CD8-positive, alpha-beta memory T cell (primary cell): Measurements from ENCODE around the gene GEMIN7. TPM values are rescaled to one million over a fixed set of nuclear protein-coding genes. Genes with fewer than 3 reads are reported as not detected.

Experiments used
- CTCF ChIA-PET: fragments of 350-600 bp; sonication (Branson Sonifier 250); formaldehyde crosslinking; loops from one replicate; lab custom pipeline; 2021; ENCODE audit warnings: antibody characterized with exemption; lab: Charles Lee
- POLR2A ChIA-PET: fragments of 350-600 bp; sonication (Branson Sonifier 250); formaldehyde crosslinking; loops from one replicate; lab custom pipeline; 2021; ENCODE audit warnings: antibody characterized with exemption; lab: Charles Lee
- DNase-seq, 5 donors: peaks; one replicate each; pipeline versions ENCODE4 v3.0.0 to v3.0.0-alpha.2; 2020 to 2022; ENCODE audit warnings: mixed read lengths in 1 of 5
- H3K27ac ChIP-seq: one replicate; pipeline ENCODE4 v1.7.0; 2013; ENCODE audit warnings: low read depth, mild to moderate bottlenecking, low read length, moderate library complexity
- H3K27me3 ChIP-seq: 2 replicates; pipeline ENCODE4 v1.7.0; 2013; ENCODE audit warnings: low read length, mild to moderate bottlenecking; ENCODE audit not compliant: insufficient read depth, poor library complexity, severe bottlenecking
- H3K36me3 ChIP-seq: 2 replicates; pipeline ENCODE4 v1.7.0; 2013; ENCODE audit warnings: mild to moderate bottlenecking, low read length, moderate library complexity; ENCODE audit not compliant: insufficient read depth
- H3K4me1 ChIP-seq: 2 replicates; pipeline ENCODE4 v1.7.0; 2013; ENCODE audit warnings: mild to moderate bottlenecking, low read length, moderate library complexity; ENCODE audit not compliant: insufficient read depth
- H3K4me3 ChIP-seq: 2 replicates; pipeline ENCODE4 v1.7.0; 2013; ENCODE audit warnings: mild to moderate bottlenecking, low read length
- H3K9me3 ChIP-seq: 2 replicates; pipeline ENCODE4 v1.7.0; 2013; ENCODE audit warnings: mild to moderate bottlenecking, low read length
- H3K27ac Mint-ChIP-seq, 8 donors: one replicate each; pipeline ENCODE4 v1.8.0; 2020 to 2021; ENCODE audit warnings: mixed read lengths in 8 of 8, mild to moderate bottlenecking in 6 of 8, inconsistent platforms in 3 of 8, moderate library complexity in 3 of 8
- H3K27me3 Mint-ChIP-seq, 2 donors: one replicate each; pipeline ENCODE4 v1.8.0; 2020 to 2021; ENCODE audit warnings: mixed read lengths in 2 of 2, mild to moderate bottlenecking in 1 of 2, moderate library complexity in 1 of 2
- H3K36me3 Mint-ChIP-seq, 3 donors: one replicate each; pipeline ENCODE4 v1.8.0; 2020 to 2021; ENCODE audit warnings: mixed read lengths in 3 of 3, inconsistent platforms in 1 of 3, mild to moderate bottlenecking in 1 of 3
- H3K4me1 Mint-ChIP-seq, 3 donors: one replicate each; pipeline ENCODE4 v1.8.0; 2020 to 2021; ENCODE audit warnings: mixed read lengths in 3 of 3, inconsistent platforms in 1 of 3, mild to moderate bottlenecking in 1 of 3
- H3K4me3 Mint-ChIP-seq, 7 donors: one replicate each; pipeline ENCODE4 v1.8.0; 2020 to 2021; ENCODE audit warnings: mixed read lengths in 7 of 7, mild to moderate bottlenecking in 6 of 7, moderate library complexity in 4 of 7, inconsistent platforms in 2 of 7
- H3K9me3 Mint-ChIP-seq, 5 donors: one replicate each; pipeline ENCODE4 v1.8.0; 2020 to 2022; ENCODE audit warnings: mixed read lengths in 5 of 5, mild to moderate bottlenecking in 3 of 5, moderate library complexity in 2 of 5, inconsistent platforms in 1 of 5
- polyA plus RNA-seq: library from polyadenylated mRNA; unstranded; fragments of 300-500 nt; fragmentation: Illumina TruSeq; gene quantifications from one replicate; pipeline ENCODE4 v1.2.3, GENCODE V29; 2021
- total RNA-seq, 2 experiments: library from RNA; stranded (reverse); gene quantifications; one replicate each; pipeline ENCODE4 v1.2.3, GENCODE V29; 2021

GEMIN7 gene
- total and polyA plus RNA-seq, 3 experiments from 2014 or later = 51.6 to 93.5 (median 51.6) TPM

- Histone ChIP-seq H3K27me3 (no peaks in the 10 kb centered on the region), H3K4me3 (no peak overlapping the region), H3K27ac (peak overlapping the region; percentile 24), H3K36me3 (no peaks in the 10 kb centered on the region), H3K4me1 (peaks cover 29% of the 10 kb centered on the region), H3K9me3 (no peaks in the 10 kb centered on the region)
- H3K4me3 Mint-ChIP-seq = peak overlapping the region; percentile 56 to 97 (median 68)
- peak overlapping the region; percentile 56 to 95 (median 80) for H3K27ac Mint-ChIP-seq
- CTCF ChIA-PET = interaction anchor here (1.4 to 2.5 kb wide), 3 partner anchors 15 to 124 kb away, joined by 4 to 8 read pairs (median 7); partner anchors contain the start of gene PPP1R37
- DNase-seq = peak in 1 of 5 donors; percentile 12
- peaks cover 28 to 46% (median 33%) of the 10 kb centered on the region in 3 donors for H3K4me1 Mint-ChIP-seq
- peaks cover 0 to 30% (median 1%) of the 10 kb centered on the region in 3 donors for H3K36me3 Mint-ChIP-seq
- POLR2A ChIA-PET = interaction anchor here (1.5 kb wide), 1 partner anchor 18 kb away, joined by 3 read pairs; no protein-coding TSS in a partner anchor
- H3K27me3 Mint-ChIP-seq = no peaks in the 10 kb centered on the region
- H3K9me3 Mint-ChIP-seq = no peaks in the 10 kb centered on the region
Observed at GRCh38 chr19:45074744-45075300, 4.2 kb upstream of the GEMIN7 start.

- no peaks in the 10 kb centered on the region for H3K9me3 ChIP-seq
- DNase-seq = peak in 4 of 5 donors; percentile 17 to 64 (median 36)
- H3K4me1 Mint-ChIP-seq = peaks cover 34 to 52% (median 39%) of the 10 kb centered on the region in 3 donors
- H3K36me3 ChIP-seq = no peaks in the 10 kb centered on the region
- H3K27ac ChIP-seq = peak overlapping the region; percentile 53
- ChIA-PET POLR2A (interaction anchor here (1.5 kb wide), 1 partner anchor 17 kb away, joined by 3 read pairs; no protein-coding TSS in a partner anchor), CTCF (interaction anchor here (1.4 to 2.5 kb wide), 3 partner anchors 16 to 125 kb away, joined by 4 to 8 read pairs (median 7); partner anchors contain the start of gene PPP1R37)
- peaks cover 35% of the 10 kb centered on the region for H3K4me1 ChIP-seq
- no peaks in the 10 kb centered on the region for H3K27me3 Mint-ChIP-seq
- H3K4me3 Mint-ChIP-seq = peak overlapping the region; percentile 78 to 97 (median 84)
- no peaks in the 10 kb centered on the region for H3K9me3 Mint-ChIP-seq
- peak overlapping the region; percentile 63 to 95 (median 90) for H3K27ac Mint-ChIP-seq
- peak overlapping the region; percentile 57 for H3K4me3 ChIP-seq
- no peaks in the 10 kb centered on the region for H3K27me3 ChIP-seq
- peaks cover 0 to 24% (median 1%) of the 10 kb centered on the region in 3 donors for H3K36me3 Mint-ChIP-seq
Observed at GRCh38 chr19:45075301-45076028, 3.6 kb upstream of the GEMIN7 start.

- CTCF ChIA-PET = interaction anchor here (1.6 to 2.5 kb wide), 2 partner anchors 16 to 17 kb away, joined by 7 to 8 read pairs; partner anchors contain the start of gene PPP1R37
- Mint-ChIP-seq H3K27ac (peak within 1 kb of the TSS; percentile 82 to 97 (median 90)), H3K4me1 (peaks cover 39 to 60% (median 45%) of the 10 kb centered on the region in 3 donors), H3K4me3 (peak within 1 kb of the TSS; percentile 78 to 97 (median 84)), H3K9me3 (no peaks in the 10 kb centered on the region), H3K36me3 (peaks cover 0 to 19% (median 1%) of the 10 kb centered on the region in 3 donors), H3K27me3 (no peaks in the 10 kb centered on the region)
- peaks cover 42% of the 10 kb centered on the region for H3K4me1 ChIP-seq
- no peaks in the 10 kb centered on the region for H3K27me3 ChIP-seq
- POLR2A ChIA-PET = no interaction called here
- no peaks in the 10 kb centered on the region for H3K9me3 ChIP-seq
- H3K27ac ChIP-seq = peak within 1 kb of the TSS; percentile 53
- H3K36me3 ChIP-seq = no peaks in the 10 kb centered on the region
- peak within 1 kb of the TSS; percentile 57 for H3K4me3 ChIP-seq
- peak; percentile 70 to 85 (median 75) for DNase-seq
Observed at GRCh38 chr19:45076029-45076850, 2.8 kb upstream of the GEMIN7 start, which contains the start of gene ZNF296. Gene ZNF296 (minus strand): TSS chr19:45076478. CDS start chr19:45076373, 105 bp downstream.

GRCh38 chr19:45076851-45077730 lies 2.0 kb upstream of the GEMIN7 start:
- H3K4me1 Mint-ChIP-seq = peaks cover 47 to 68% (median 54%) of the 10 kb centered on the region in 3 donors
- H3K27ac ChIP-seq = peak overlapping the region; percentile 53
- peak overlapping the region; percentile 57 for H3K4me3 ChIP-seq
- no peaks in the 10 kb centered on the region for H3K9me3 Mint-ChIP-seq
- H3K36me3 Mint-ChIP-seq = peaks cover 3 to 20% (median 5%) of the 10 kb centered on the region in 3 donors
- ChIA-PET CTCF (interaction anchor here (2.5 kb wide), 1 partner anchor 15 kb away, joined by 8 read pairs; the partner anchor contains the start of gene PPP1R37), POLR2A (no interaction called here)
- H3K27me3 ChIP-seq = no peaks in the 10 kb centered on the region
- no peaks in the 10 kb centered on the region for H3K27me3 Mint-ChIP-seq
- peak overlapping the region; percentile 78 to 97 (median 83) for H3K4me3 Mint-ChIP-seq
- no peaks in the 10 kb centered on the region for H3K9me3 ChIP-seq
- peaks cover 42% of the 10 kb centered on the region for H3K4me1 ChIP-seq
- DNase-seq = no peak
- H3K36me3 ChIP-seq = peaks cover 4% of the 10 kb centered on the region
- peak overlapping the region; percentile 82 to 97 (median 90) for H3K27ac Mint-ChIP-seq

- no peaks in the 10 kb centered on the region for H3K9me3 Mint-ChIP-seq
- no peak for DNase-seq
- H3K4me1 ChIP-seq = peaks cover 42% of the 10 kb centered on the region
- POLR2A ChIA-PET = interaction anchor here (0.9 to 2.8 kb wide), 4 partner anchors 13 to 39 kb away, joined by 3 to 9 read pairs (median 4); partner anchors contain the start of gene PPP1R37
- H3K36me3 ChIP-seq = peaks cover 7% of the 10 kb centered on the region
- CTCF ChIA-PET = interaction anchor here (1.0 to 2.4 kb wide), 2 partner anchors 13 to 19 kb away, joined by 5 to 9 read pairs; no protein-coding TSS in a partner anchor
- H3K4me1 Mint-ChIP-seq = peaks cover 50 to 72% (median 57%) of the 10 kb centered on the region in 3 donors
- peak overlapping the region; percentile 81 for H3K27ac ChIP-seq
- H3K36me3 Mint-ChIP-seq = peaks cover 6 to 23% (median 7%) of the 10 kb centered on the region in 3 donors
- H3K27ac Mint-ChIP-seq = peak overlapping the region; percentile 53 to 95 (median 84)
- H3K27me3 Mint-ChIP-seq = no peaks in the 10 kb centered on the region
- no peaks in the 10 kb centered on the region for H3K9me3 ChIP-seq
- H3K27me3 ChIP-seq = no peaks in the 10 kb centered on the region
- peak overlapping the region; percentile 77 for H3K4me3 ChIP-seq
- peak overlapping the region; percentile 61 to 97 (median 94) for H3K4me3 Mint-ChIP-seq
Observed at GRCh38 chr19:45078390-45079062, 534 bp upstream of the GEMIN7 start.

GRCh38 chr19:45079911-45080370 lies 881 bp downstream of the GEMIN7 start:
- POLR2A ChIA-PET = interaction anchor here (0.9 to 2.8 kb wide), 4 partner anchors 13 to 78 kb away, joined by 3 to 9 read pairs (median 4); partner anchors contain the start of gene PPP1R37
- H3K27ac ChIP-seq = peak overlapping the region; percentile 81
- H3K4me3 Mint-ChIP-seq = peak overlapping the region; percentile 91 to 97 (median 94)
- no peaks in the 10 kb centered on the region for H3K27me3 ChIP-seq
- peak overlapping the region; percentile 77 for H3K4me3 ChIP-seq
- CTCF ChIA-PET = interaction anchor here (2.4 kb wide), 1 partner anchor 12 kb away, joined by 9 read pairs; no protein-coding TSS in a partner anchor
- H3K9me3 Mint-ChIP-seq = no peaks in the 10 kb centered on the region
- H3K27ac Mint-ChIP-seq = peak overlapping the region; percentile 80 to 97 (median 92)
- H3K4me1 Mint-ChIP-seq = peaks cover 46 to 66% (median 52%) of the 10 kb centered on the region in 3 donors
- H3K36me3 ChIP-seq = peaks cover 7% of the 10 kb centered on the region
- DNase-seq = no peak
- peaks cover 6 to 23% (median 7%) of the 10 kb centered on the region in 3 donors for H3K36me3 Mint-ChIP-seq
- H3K4me1 ChIP-seq = peaks cover 39% of the 10 kb centered on the region
- H3K9me3 ChIP-seq = no peaks in the 10 kb centered on the region
- H3K27me3 Mint-ChIP-seq = no peaks in the 10 kb centered on the region
